HepG2 (cell line): ENCODE results near the gene EGLN1. TPM values are rescaled to one million over a fixed set of nuclear protein-coding genes. Genes with fewer than 3 reads are reported as not detected.

Experiments
- CENPX ChIP-seq: sonication (generic); formaldehyde crosslinking; IDR thresholded peaks from 2 replicates; pipeline ENCODE4 v1.9.0; 2021; ENCODE audit warnings: mild to moderate bottlenecking, missing genetic modification reagents, moderate library complexity
- EZH2 ChIP-seq: conservative IDR thresholded peaks from 2 replicates; pipeline ENCODE4 v1.6.1; 2012; ENCODE audit warnings: mild to moderate bottlenecking, low read depth, low read length, moderate library complexity
- GABPB1 ChIP-seq: IDR thresholded peaks from 2 replicates; pipeline ENCODE4 v1.6.1; 2016; ENCODE audit warnings: mild to moderate bottlenecking, missing genetic modification reagents, moderate library complexity, missing compliant biosample characterization
- HMG20B ChIP-seq: conservative IDR thresholded peaks from 2 replicates; pipeline ENCODE4 v1.6.1; 2016; ENCODE audit warnings: missing genetic modification reagents, missing compliant biosample characterization
- HNRNPH1 ChIP-seq: fragments of 200-400 bp; formaldehyde crosslinking; optimal IDR thresholded peaks from 2 replicates; pipeline ENCODE3; 2017; ENCODE audit warnings: mild to moderate bottlenecking, low read depth, low read length
- HOXA5 ChIP-seq: sonication (generic); formaldehyde crosslinking; IDR thresholded peaks from 2 replicates; pipeline ENCODE4 v1.4.0; 2020; ENCODE audit warnings: missing genetic modification reagents
- XRCC5 ChIP-seq: fragments of 200-400 bp; formaldehyde crosslinking; optimal IDR thresholded peaks from 2 replicates; pipeline ENCODE3; 2017; ENCODE audit warnings: mild to moderate bottlenecking, low read length
- ZBTB7B ChIP-seq: sonication (generic); formaldehyde crosslinking; IDR thresholded peaks from 2 replicates; pipeline ENCODE4 v1.4.0; 2020; ENCODE audit warnings: missing genetic modification reagents
- ZBTB8A ChIP-seq: sonication (generic); formaldehyde crosslinking; IDR thresholded peaks from 2 replicates; pipeline ENCODE4 v1.4.0; 2020; ENCODE audit warnings: mild to moderate bottlenecking, low read depth, missing genetic modification reagents, borderline replicate concordance
- ZMYM4 ChIP-seq: sonication (generic); formaldehyde crosslinking; IDR thresholded peaks from 2 replicates; pipeline ENCODE4 v1.8.1; 2023; ENCODE audit warnings: mild to moderate bottlenecking, missing genetic modification reagents
- ZNF138 ChIP-seq: sonication (generic); formaldehyde crosslinking; IDR thresholded peaks from 2 replicates; pipeline ENCODE4 v1.5.0; 2020; ENCODE audit warnings: mild to moderate bottlenecking, low read depth, missing genetic modification reagents
- ZNF615 ChIP-seq: sonication (generic); formaldehyde crosslinking; IDR thresholded peaks from 2 replicates; pipeline ENCODE4 v1.5.0; 2020; ENCODE audit warnings: mild to moderate bottlenecking, missing genetic modification reagents, borderline replicate concordance
- ZNF773 ChIP-seq: sonication (generic); formaldehyde crosslinking; IDR thresholded peaks from 2 replicates; pipeline ENCODE4 v1.4.0; 2020; ENCODE audit warnings: missing genetic modification reagents, borderline replicate concordance
- polyA plus RNA-seq, 8 experiments: library from polyadenylated mRNA; depleted of rRNA in 3 of 8; stranded (reverse) in 7 of 8; unstranded in 1 of 8; fragments of >200 nt; fragmentation: Illumina TruSeq in 4 of 8; extraction: Trizol in 4 of 8; gene quantifications; 2 replicates each; pipeline versions ENCODE4 v1.2.1 to v1.2.3, GENCODE V29; 2011 to 2016; ENCODE audit warnings: low read depth in 4 of 8, missing spikeins in 1 of 8, mixed read lengths in 1 of 8; ENCODE audit not compliant: insufficient read depth in 1 of 8
- total RNA-seq, 5 experiments: library from RNA; depleted of rRNA; stranded (reverse); fragments of >200 nt; fragmentation: Illumina TruSeq; extraction: Trizol; gene quantifications; 2 replicates each; pipeline ENCODE4 v1.2.3, GENCODE V29; 2016; ENCODE audit warnings: low read depth in 1 of 5
- TF ChIP-seq, protein P1 (sequence below): IDR thresholded peaks from 2 replicates; pipeline ENCODE4 v1.6.1; 2016; ENCODE audit warnings: low read depth
- TF ChIP-seq, protein P2 (sequence below): sonication (generic); formaldehyde crosslinking; IDR thresholded peaks from 2 replicates; pipeline ENCODE4 v1.4.0; 2020; ENCODE audit warnings: mild to moderate bottlenecking, low read depth, missing genetic modification reagents
- TF ChIP-seq, protein P3 (sequence below), 2 experiments: fragments of 450-650 bp in 1 of 2; sonication (generic) in 1 of 2; formaldehyde crosslinking in 1 of 2; IDR thresholded peaks; 2 replicates each; pipeline versions ENCODE4 v1.6.1 to v1.8.0; 2016 to 2022; ENCODE audit warnings: antibody characterized with exemption in 1 of 2, mild to moderate bottlenecking in 1 of 2, missing genetic modification reagents in 1 of 2

The EGLN1 gene
- total and polyA plus RNA-seq, 2 of the 13 experiments (the other 11 are each of a cell fraction or from before 2014, with no cell fraction given), result 34.4 to 44.1 TPM

DNA sequence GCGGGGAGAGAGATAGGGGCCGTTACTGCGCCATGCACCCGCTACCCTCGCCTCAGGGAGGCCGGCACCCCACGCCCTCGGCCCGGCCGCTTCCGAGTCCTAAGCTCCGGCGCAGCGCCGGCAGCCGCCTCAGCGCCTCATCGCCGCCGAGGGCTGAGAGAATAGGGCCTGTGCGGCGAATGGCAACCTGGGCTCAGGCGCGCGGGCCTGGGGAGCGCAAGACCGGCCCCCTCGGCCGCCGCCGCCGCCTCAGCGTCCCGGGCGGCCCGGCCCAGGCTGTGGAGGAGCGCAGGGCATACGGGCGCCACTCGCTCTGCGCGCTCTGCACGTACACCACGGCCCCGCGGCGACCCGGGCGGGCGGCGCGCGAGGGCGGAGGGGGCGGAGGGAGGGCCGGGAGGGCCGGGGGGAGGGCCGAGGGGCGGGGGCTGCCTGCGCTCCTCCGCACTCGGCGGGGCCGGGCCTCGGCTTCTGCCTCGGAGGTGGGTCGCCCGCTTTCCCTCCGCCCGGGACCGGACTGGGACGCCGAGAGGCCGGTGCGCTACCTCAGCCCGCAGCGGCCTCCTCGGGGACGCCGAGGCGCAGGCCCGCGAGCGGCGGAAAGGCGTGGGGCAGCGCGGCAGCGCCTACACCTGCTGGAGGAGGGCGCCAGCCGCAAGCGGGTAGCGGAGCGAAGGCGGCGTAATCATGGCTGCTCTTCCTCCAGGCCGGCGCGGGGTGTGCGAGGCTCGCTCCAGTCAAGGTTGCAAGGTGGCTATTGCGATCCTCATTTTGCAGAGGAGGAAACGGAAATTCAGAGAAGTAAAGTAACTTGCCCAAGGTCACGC, at the start of gene EGLN1 (continued):
- TF ChIP-seq XRCC5, result peak; percentile 53
- TF ChIP-seq, protein P1, sequence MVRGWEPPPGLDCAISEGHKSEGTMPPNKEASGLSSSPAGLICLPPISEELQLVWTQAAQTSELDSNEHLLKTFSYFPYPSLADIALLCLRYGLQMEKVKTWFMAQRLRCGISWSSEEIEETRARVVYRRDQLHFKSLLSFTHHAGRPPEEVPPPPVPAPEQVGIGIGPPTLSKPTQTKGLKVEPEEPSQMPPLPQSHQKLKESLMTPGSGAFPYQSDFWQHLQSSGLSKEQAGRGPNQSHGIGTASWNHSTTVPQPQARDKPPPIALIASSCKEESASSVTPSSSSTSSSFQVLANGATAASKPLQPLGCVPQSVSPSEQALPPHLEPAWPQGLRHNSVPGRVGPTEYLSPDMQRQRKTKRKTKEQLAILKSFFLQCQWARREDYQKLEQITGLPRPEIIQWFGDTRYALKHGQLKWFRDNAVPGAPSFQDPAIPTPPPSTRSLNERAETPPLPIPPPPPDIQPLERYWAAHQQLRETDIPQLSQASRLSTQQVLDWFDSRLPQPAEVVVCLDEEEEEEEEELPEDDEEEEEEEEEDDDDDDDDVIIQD (CRISPR knock-in tag), result no peak
- TF ChIP-seq ZMYM4, result peak; percentile 60
- TF ChIP-seq HNRNPH1, result no peak
- TF ChIP-seq HOXA5, result peak; percentile 47; the same call in 1 of the 2 replicates
- TF ChIP-seq CENPX (CRISPR knock-in tag), result no peak
- peak; percentile 85 for TF ChIP-seq GABPB1 (CRISPR knock-in tag)
- TF ChIP-seq ZNF138 (CRISPR knock-in tag), result no peak
- TF ChIP-seq EZH2, result no peak
- TF ChIP-seq, protein P2, sequence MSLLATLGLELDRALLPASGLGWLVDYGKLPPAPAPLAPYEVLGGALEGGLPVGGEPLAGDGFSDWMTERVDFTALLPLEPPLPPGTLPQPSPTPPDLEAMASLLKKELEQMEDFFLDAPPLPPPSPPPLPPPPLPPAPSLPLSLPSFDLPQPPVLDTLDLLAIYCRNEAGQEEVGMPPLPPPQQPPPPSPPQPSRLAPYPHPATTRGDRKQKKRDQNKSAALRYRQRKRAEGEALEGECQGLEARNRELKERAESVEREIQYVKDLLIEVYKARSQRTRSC (CRISPR knock-in tag), result no peak
- TF ChIP-seq, protein P3, sequence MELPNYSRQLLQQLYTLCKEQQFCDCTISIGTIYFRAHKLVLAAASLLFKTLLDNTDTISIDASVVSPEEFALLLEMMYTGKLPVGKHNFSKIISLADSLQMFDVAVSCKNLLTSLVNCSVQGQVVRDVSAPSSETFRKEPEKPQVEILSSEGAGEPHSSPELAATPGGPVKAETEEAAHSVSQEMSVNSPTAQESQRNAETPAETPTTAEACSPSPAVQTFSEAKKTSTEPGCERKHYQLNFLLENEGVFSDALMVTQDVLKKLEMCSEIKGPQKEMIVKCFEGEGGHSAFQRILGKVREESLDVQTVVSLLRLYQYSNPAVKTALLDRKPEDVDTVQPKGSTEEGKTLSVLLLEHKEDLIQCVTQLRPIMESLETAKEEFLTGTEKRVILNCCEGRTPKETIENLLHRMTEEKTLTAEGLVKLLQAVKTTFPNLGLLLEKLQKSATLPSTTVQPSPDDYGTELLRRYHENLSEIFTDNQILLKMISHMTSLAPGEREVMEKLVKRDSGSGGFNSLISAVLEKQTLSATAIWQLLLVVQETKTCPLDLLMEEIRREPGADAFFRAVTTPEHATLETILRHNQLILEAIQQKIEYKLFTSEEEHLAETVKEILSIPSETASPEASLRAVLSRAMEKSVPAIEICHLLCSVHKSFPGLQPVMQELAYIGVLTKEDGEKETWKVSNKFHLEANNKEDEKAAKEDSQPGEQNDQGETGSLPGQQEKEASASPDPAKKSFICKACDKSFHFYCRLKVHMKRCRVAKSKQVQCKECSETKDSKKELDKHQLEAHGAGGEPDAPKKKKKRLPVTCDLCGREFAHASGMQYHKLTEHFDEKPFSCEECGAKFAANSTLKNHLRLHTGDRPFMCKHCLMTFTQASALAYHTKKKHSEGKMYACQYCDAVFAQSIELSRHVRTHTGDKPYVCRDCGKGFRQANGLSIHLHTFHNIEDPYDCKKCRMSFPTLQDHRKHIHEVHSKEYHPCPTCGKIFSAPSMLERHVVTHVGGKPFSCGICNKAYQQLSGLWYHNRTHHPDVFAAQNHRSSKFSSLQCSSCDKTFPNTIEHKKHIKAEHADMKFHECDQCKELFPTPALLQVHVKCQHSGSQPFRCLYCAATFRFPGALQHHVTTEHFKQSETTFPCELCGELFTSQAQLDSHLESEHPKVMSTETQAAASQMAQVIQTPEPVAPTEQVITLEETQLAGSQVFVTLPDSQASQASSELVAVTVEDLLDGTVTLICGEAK (IDR thresholded peaks at IDR 0.05), result no peak
- TF ChIP-seq, protein P3 (CRISPR knock-in tag; IDR thresholded peaks at IDR 0.05), result peak; percentile 64
- no peak for TF ChIP-seq ZBTB8A (CRISPR knock-in tag)
- TF ChIP-seq ZNF615 (CRISPR knock-in tag), result no peak
- TF ChIP-seq HMG20B (CRISPR knock-in tag), result no peak
- no peak for TF ChIP-seq ZNF773 (CRISPR knock-in tag)
- TF ChIP-seq ZBTB7B, result no peak
